ENCODE measurements around the gene LMBR1.
"Not testable (repeated sequence)": the region's sequence is repeated elsewhere in the genome, so short reads cannot be mapped to it uniquely, and the experiment has no call there.

The LMBR1 gene

GRCh38 chr7:156752367-156753228, 140.4 kb downstream of the LMBR1 start:
- DNase-seq, result no peak

GRCh38 chr7:156751319-156751718, 141.7 kb downstream of the LMBR1 start:
- peak; percentile 34 for DNase-seq

- no peak for DNase-seq
Measured at GRCh38 chr7:156747718-156748117, 145.3 kb downstream of the LMBR1 start.

- DNase-seq, result no peak
Measured at GRCh38 chr7:156746891-156747290, 146.1 kb downstream of the LMBR1 start.

- no peak for DNase-seq
Measured at GRCh38 chr7:156739596-156739995, 153.4 kb downstream of the LMBR1 start.

GRCh38 chr7:156735851-156736250, 157.1 kb downstream of the LMBR1 start:
- no peak for DNase-seq

GRCh38 chr7:156733638-156734037, 159.3 kb downstream of the LMBR1 start:
- no peak for DNase-seq

GRCh38 chr7:156732091-156732625, 160.8 kb downstream of the LMBR1 start:
- no peak for DNase-seq

- no peak for DNase-seq
Measured at GRCh38 chr7:156731651-156732050, 161.3 kb downstream of the LMBR1 start.

- DNase-seq, result no peak
Measured at GRCh38 chr7:156725936-156726335, 167.0 kb downstream of the LMBR1 start.

- no peak for DNase-seq
Measured at GRCh38 chr7:156725073-156725472, 167.9 kb downstream of the LMBR1 start.

GRCh38 chr7:156722043-156722826, 170.7 kb downstream of the LMBR1 start:
- no peak for DNase-seq

- DNase-seq, result no peak
Measured at GRCh38 chr7:156703773-156704482, 189.1 kb downstream of the LMBR1 start.

GRCh38 chr7:156703209-156703608, 189.8 kb downstream of the LMBR1 start:
- no peak for DNase-seq

- DNase-seq, result no peak
Measured at GRCh38 chr7:156702399-156702798, 190.6 kb downstream of the LMBR1 start.

- not testable (repeated sequence) for DNase-seq
Measured at GRCh38 chr7:156701787-156702186, 191.2 kb downstream of the LMBR1 start.

- DNase-seq, result not testable (repeated sequence)
Measured at GRCh38 chr7:156698512-156698911, 194.5 kb downstream of the LMBR1 start.

- DNase-seq, result not testable (repeated sequence)
Measured at GRCh38 chr7:156697283-156697682, 195.7 kb downstream of the LMBR1 start.

- DNase-seq, result no peak
Measured at GRCh38 chr7:156693627-156694026, 199.4 kb downstream of the LMBR1 start.

- no peak for DNase-seq
Measured at GRCh38 chr7:156692849-156693248, 200.1 kb downstream of the LMBR1 start.

GRCh38 chr7:156691764-156692163, 201.2 kb downstream of the LMBR1 start:
- DNase-seq, result no peak

GRCh38 chr7:156684661-156685060, 208.3 kb downstream of the LMBR1 start:
- no peak for DNase-seq

- no peak for DNase-seq
Measured at GRCh38 chr7:156684251-156684650, 208.7 kb downstream of the LMBR1 start.

Measured in stimulated activated naive CD4-positive, alpha-beta T cell treated with Interleukin-2 at 50 U/mL for 16 hours (primary cell).